NCI-H2081 (cell line): ENCODE results near the gene ZNF224.
A peak's percentile ranks its signal among the peaks of the same experiment; 100 is the strongest.

Experiments used
- DNase-seq, 2 experiments: peaks; one replicate each; lab custom pipeline; 2025; lab: John Stamatoyannopoulos, UW

The ZNF224 gene

GRCh38 chr19:44131955-44132354 is 37.8 kb downstream of the ZNF224 start:
- no peak for DNase-seq

GRCh38 chr19:44141191-44142058 is 47.3 kb downstream of the ZNF224 start, which contains the start of gene ZNF234:
Gene ZNF234 (plus strand): TSS chr19:44141554. CDS start chr19:44144633, 3,079 bp downstream.
- peak; percentile 55 to 76 for DNase-seq

GRCh38 chr19:44142059-44142433 is 47.9 kb downstream of the ZNF224 start:
- peak in 1 of 2 experiments; percentile 14 for DNase-seq

- no peak for DNase-seq
Measured at GRCh38 chr19:44149776-44150175, 55.6 kb downstream of the ZNF224 start.

GRCh38 chr19:44151491-44151890 is 57.3 kb downstream of the ZNF224 start:
- DNase-seq: no peak

- no peak for DNase-seq
Measured at GRCh38 chr19:44156475-44156874, 62.3 kb downstream of the ZNF224 start.
